Nephron progenitor cell (in vitro differentiated cells): ENCODE measurements around the gene SIPA1L3.

Source experiments
- DNase-seq: peaks from one replicate; pipeline ENCODE4 v3.0.0; 2021
- H3K27ac Mint-ChIP-seq: 2 replicates; pipeline ENCODE4 v1.8.0; 2021; ENCODE audit warnings: mild to moderate bottlenecking, moderate library complexity, mixed read lengths
- H3K27me3 Mint-ChIP-seq: 2 replicates; pipeline ENCODE4 v1.8.0; 2021; ENCODE audit warnings: mild to moderate bottlenecking, low read depth, mixed read lengths; ENCODE audit not compliant: poor library complexity
- H3K36me3 Mint-ChIP-seq: 2 replicates; pipeline ENCODE4 v1.8.0; 2021; ENCODE audit warnings: low read depth, mixed read lengths
- H3K4me1 Mint-ChIP-seq: 2 replicates; pipeline ENCODE4 v1.8.0; 2021; ENCODE audit warnings: mixed read lengths
- H3K4me3 Mint-ChIP-seq: 2 replicates; pipeline ENCODE4 v1.8.0; 2021; ENCODE audit warnings: mild to moderate bottlenecking, moderate library complexity, mixed read lengths
- H3K9me3 Mint-ChIP-seq: 2 replicates; pipeline ENCODE4 v1.8.0; 2021; ENCODE audit warnings: mild to moderate bottlenecking, moderate library complexity, mixed read lengths
- TF ChIP-seq, protein P1 (sequence below): fragments of 200-600 bp; sonication (generic); IDR thresholded peaks from 2 replicates; pipeline ENCODE4 v1.5.0; 2021; ENCODE audit warnings: antibody characterized with exemption

SIPA1L3 gene

DNA sequence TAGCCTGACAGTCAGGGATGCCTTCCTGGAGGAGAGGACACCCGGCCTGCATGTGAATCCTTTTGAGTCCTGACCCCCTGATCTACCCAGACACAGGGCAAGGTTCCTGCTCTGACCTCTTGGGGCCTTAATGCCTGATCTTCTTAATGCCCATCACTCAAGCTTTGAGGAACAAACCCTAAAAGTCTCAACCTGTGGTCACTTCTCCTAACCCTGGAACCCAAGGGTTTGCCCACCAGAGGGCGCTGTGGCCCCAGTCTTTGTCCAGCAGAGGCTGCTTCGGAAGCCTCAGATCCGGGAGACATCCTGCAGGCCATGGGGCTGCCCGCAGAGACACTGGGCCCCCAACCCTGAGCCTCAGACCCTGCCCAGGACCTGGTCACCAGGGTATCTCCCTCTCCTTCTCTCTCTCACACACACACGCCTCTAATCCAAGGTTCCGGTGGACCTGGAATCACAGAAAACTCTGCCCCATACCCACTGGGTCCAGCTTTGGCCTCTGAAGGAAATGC, 326.8 kb downstream of the SIPA1L3 start:
- Mint-ChIP-seq H3K4me1 (peaks cover 9% of the 10 kb centered on the region), H3K36me3 (no peaks in the 10 kb centered on the region), H3K9me3 (no peaks in the 10 kb centered on the region), H3K27ac (no peak overlapping the region), H3K4me3 (no peak overlapping the region), H3K27me3 (peaks cover 39% of the 10 kb centered on the region)
- TF ChIP-seq, protein P1, sequence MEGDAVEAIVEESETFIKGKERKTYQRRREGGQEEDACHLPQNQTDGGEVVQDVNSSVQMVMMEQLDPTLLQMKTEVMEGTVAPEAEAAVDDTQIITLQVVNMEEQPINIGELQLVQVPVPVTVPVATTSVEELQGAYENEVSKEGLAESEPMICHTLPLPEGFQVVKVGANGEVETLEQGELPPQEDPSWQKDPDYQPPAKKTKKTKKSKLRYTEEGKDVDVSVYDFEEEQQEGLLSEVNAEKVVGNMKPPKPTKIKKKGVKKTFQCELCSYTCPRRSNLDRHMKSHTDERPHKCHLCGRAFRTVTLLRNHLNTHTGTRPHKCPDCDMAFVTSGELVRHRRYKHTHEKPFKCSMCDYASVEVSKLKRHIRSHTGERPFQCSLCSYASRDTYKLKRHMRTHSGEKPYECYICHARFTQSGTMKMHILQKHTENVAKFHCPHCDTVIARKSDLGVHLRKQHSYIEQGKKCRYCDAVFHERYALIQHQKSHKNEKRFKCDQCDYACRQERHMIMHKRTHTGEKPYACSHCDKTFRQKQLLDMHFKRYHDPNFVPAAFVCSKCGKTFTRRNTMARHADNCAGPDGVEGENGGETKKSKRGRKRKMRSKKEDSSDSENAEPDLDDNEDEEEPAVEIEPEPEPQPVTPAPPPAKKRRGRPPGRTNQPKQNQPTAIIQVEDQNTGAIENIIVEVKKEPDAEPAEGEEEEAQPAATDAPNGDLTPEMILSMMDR = peak; percentile 84
- DNase-seq = peak; percentile 95

DNA sequence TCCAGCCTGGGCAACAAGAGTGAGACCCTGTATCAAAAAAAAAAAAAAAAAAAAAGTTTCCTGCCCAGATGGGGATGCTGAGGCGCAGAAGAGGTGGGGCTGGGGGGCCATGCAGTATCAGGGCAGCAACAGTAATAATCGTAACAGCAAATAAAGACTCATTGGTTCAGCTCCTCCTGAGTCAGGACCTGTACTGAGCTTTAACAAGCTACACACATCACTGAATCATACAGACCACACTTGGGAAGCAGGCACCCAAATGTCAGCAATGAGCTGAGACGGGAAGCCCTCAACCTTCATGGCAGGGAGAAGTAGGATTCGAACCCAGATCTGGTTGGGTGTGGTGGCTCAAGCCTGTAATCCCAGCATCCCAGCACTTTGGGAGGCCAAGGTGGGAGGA, 327.6 kb downstream of the SIPA1L3 start:
- Mint-ChIP-seq H3K36me3 (no peaks in the 10 kb centered on the region), H3K27ac (no peak overlapping the region), H3K4me1 (peaks cover 9% of the 10 kb centered on the region), H3K27me3 (peaks cover 38% of the 10 kb centered on the region), H3K9me3 (no peaks in the 10 kb centered on the region), H3K4me3 (no peak overlapping the region)
- DNase-seq = no peak
- TF ChIP-seq, protein P1 = no peak

DNA sequence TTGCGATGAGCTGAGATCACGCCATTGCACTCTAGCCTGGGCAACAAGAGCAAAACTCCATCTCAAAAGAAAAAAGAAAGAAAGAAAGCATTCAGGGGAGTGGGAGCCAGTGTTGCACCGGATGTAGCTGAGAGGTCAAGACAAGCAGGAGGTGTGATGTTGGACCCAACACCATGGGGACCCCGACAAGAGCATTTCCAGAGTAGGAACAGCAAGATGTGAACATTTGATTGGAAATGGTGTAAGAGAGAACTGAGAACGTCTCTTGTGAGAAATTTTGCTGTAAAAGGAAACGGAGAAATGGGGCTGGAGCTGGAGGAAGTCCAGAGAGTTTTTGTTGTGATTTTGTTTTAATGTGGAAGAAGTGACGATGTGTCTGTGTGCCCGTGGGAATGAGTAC, 332.8 kb downstream of the SIPA1L3 start:
- no peaks in the 10 kb centered on the region for H3K9me3 Mint-ChIP-seq

DNA sequence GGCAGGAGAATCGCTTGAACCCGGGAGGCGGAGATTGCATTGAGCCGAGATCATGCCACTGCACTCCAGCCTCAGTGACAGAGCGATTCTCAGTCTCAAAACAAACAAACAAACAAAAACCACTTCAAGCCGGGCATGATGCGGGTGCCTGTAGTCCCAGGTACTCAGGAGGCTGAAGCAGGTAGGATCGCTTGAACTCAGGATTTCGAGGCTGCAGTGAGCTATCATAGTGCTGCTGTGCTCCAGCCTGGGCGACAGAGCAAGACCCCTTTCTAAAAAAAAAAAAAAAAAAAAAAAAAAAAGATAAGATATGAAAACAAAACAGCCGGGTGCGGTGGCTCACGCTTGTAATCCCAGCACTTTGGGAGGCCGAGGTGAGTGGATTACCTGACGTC, 336.3 kb downstream of the SIPA1L3 start:
- DNase-seq = no peak
- H3K36me3 Mint-ChIP-seq = no peaks in the 10 kb centered on the region
- H3K27ac Mint-ChIP-seq = no peak overlapping the region
- H3K4me1 Mint-ChIP-seq = peaks cover 10% of the 10 kb centered on the region
- H3K27me3 Mint-ChIP-seq = peaks cover 25% of the 10 kb centered on the region
- TF ChIP-seq, protein P1 = no peak
- no peak overlapping the region for H3K4me3 Mint-ChIP-seq
- H3K9me3 Mint-ChIP-seq = no peaks in the 10 kb centered on the region

More for the DNA sequence above, 332.8 kb downstream of the SIPA1L3 start:
- Mint-ChIP-seq H3K36me3 (no peaks in the 10 kb centered on the region), H3K4me1 (peaks cover 11% of the 10 kb centered on the region), H3K27ac (no peak overlapping the region), H3K4me3 (no peak overlapping the region), H3K27me3 (peaks cover 16% of the 10 kb centered on the region)
- DNase-seq = no peak
- TF ChIP-seq, protein P1 = no peak

DNA sequence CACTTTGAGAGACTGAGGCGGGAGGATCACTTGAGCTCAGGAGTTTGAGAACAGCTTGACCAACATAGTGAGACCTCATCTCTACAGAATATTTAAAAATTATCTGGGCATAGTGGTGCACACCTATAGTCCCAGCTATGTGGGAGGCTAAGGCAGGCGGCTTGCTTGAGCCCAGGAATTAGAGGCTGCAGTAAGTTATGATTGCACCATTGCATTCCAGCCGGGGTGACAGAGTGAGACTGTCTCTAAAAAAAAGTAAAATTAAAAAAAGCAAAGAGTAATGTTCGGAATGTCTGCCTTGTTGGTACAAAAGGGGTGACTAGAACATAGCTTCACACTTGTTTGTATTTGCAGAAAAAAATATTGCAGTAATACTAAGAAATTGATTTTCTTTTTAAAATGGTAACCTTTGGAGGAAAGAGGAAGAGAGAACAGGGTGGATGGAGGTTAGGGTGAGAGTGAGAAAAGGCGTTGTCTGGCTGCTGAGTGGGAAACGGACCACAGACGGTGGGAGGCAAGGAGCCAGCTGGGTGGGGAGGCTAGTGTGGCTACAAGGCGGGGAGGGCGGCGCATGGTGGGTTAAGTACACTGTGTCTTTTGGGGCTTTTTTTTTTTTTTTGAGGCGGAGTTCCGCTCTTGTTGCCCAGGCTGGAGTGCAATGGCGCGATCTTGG, 339.0 kb downstream of the SIPA1L3 start:
- DNase-seq = no peak
- no peak overlapping the region for H3K4me3 Mint-ChIP-seq

More for the DNA sequence above, 339.0 kb downstream of the SIPA1L3 start:
- Mint-ChIP-seq H3K27ac (peak overlapping the region; percentile 53), H3K9me3 (no peaks in the 10 kb centered on the region), H3K27me3 (peaks cover 25% of the 10 kb centered on the region), H3K36me3 (no peaks in the 10 kb centered on the region), H3K4me1 (peaks cover 21% of the 10 kb centered on the region)
- TF ChIP-seq, protein P1 = no peak
